HEK293T (cell line): Measurements from ENCODE around the gene CIDEA.

ENCODE experiments used
- CTCF ChIA-PET: fragments of 350-600 bp; formaldehyde crosslinking; extraction: SDS; loops from one replicate; lab custom pipeline; 2021; ENCODE audit warnings: antibody characterized with exemption, inconsistent platforms; lab: Yijun Ruan, JAX
- POLR2A ChIA-PET: fragments of 350-600 bp; formaldehyde crosslinking; extraction: SDS; loops from one replicate; lab custom pipeline; 2020; ENCODE audit warnings: antibody characterized with exemption, inconsistent platforms; lab: Yijun Ruan, JAX
- DNase-seq: peaks from one replicate; pipeline ENCODE4 v3.0.0; 2012; ENCODE audit warnings: mixed read lengths; ENCODE audit errors: extremely low spot score
- ARNT ChIP-seq: fragments of 450-650 bp; IDR thresholded peaks from 2 replicates; pipeline ENCODE4 v1.6.1; 2017; ENCODE audit warnings: mild to moderate bottlenecking
- BHLHE40 ChIP-seq: fragments of 450-650 bp; IDR thresholded peaks from 2 replicates; pipeline ENCODE4 v1.6.1; 2016; ENCODE audit warnings: mild to moderate bottlenecking, moderate library complexity, borderline replicate concordance
- CTBP1 ChIP-seq: fragments of 450-650 bp; IDR thresholded peaks from 2 replicates; pipeline ENCODE4 v1.6.1; 2016; ENCODE audit warnings: borderline replicate concordance
- ELF4 ChIP-seq: fragments of 450-650 bp; IDR thresholded peaks from 2 replicates; pipeline ENCODE4 v1.6.1; 2017; ENCODE audit warnings: antibody characterized with exemption
- FOXA1 ChIP-seq: fragments of 450-650 bp; IDR thresholded peaks from 2 replicates; pipeline ENCODE4 v1.6.1; 2016; ENCODE audit warnings: mild to moderate bottlenecking
- FOXK2 ChIP-seq: fragments of 450-650 bp; IDR thresholded peaks from 2 replicates; pipeline ENCODE4 v1.6.1; 2016; ENCODE audit warnings: mild to moderate bottlenecking
- FOXM1 ChIP-seq: fragments of 450-650 bp; IDR thresholded peaks from 2 replicates; pipeline ENCODE4 v1.6.1; 2017; ENCODE audit warnings: mild to moderate bottlenecking, borderline replicate concordance
- HDGF ChIP-seq: fragments of 450-650 bp; IDR thresholded peaks from 2 replicates; pipeline ENCODE4 v1.6.1; 2017; ENCODE audit warnings: antibody characterized with exemption, borderline replicate concordance
- L3MBTL2 ChIP-seq: fragments of 450-650 bp; conservative IDR thresholded peaks from 2 replicates; pipeline ENCODE4 v1.6.1; 2016; ENCODE audit warnings: mild to moderate bottlenecking
- LEF1 ChIP-seq: fragments of 450-650 bp; IDR thresholded peaks from 2 replicates; pipeline ENCODE4 v1.6.1; 2017; ENCODE audit warnings: mild to moderate bottlenecking, borderline replicate concordance
- NFRKB ChIP-seq: fragments of 450-650 bp; IDR thresholded peaks from 2 replicates; pipeline ENCODE4 v1.6.1; 2016; ENCODE audit warnings: mild to moderate bottlenecking, moderate library complexity
- SP1 ChIP-seq: fragments of 450-650 bp; IDR thresholded peaks from 2 replicates; pipeline ENCODE4 v1.6.1; 2017
- SUZ12 ChIP-seq: fragments of 450-650 bp; IDR thresholded peaks from 2 replicates; pipeline ENCODE4 v1.6.1; 2016; ENCODE audit warnings: mild to moderate bottlenecking
- TARDBP ChIP-seq: fragments of 450-650 bp; IDR thresholded peaks from 2 replicates; pipeline ENCODE4 v1.6.1; 2016
- ZNF384 ChIP-seq: fragments of 450-650 bp; IDR thresholded peaks from 2 replicates; pipeline ENCODE4 v1.6.1; 2016
- TF ChIP-seq, protein P1 (sequence below): fragments of 450-650 bp; IDR thresholded peaks from 2 replicates; pipeline ENCODE4 v1.6.1; 2016

Gene CIDEA

GRCh38 chr18:12318857-12319256, 64.7 kb downstream of the CIDEA start:
- ChIA-PET POLR2A (interaction anchor here (1.0 to 2.1 kb wide), 2 partner anchors 11 to 40 kb away, joined by 3 to 9 read pairs; partner anchors contain the start of gene TUBB6), CTCF (interaction anchor here (5.4 kb wide), 1 partner anchor 9 kb away, joined by 24 read pairs; no protein-coding TSS in a partner anchor)
- DNase-seq, result no peak
- no peak for TF ChIP-seq CTBP1

DNA sequence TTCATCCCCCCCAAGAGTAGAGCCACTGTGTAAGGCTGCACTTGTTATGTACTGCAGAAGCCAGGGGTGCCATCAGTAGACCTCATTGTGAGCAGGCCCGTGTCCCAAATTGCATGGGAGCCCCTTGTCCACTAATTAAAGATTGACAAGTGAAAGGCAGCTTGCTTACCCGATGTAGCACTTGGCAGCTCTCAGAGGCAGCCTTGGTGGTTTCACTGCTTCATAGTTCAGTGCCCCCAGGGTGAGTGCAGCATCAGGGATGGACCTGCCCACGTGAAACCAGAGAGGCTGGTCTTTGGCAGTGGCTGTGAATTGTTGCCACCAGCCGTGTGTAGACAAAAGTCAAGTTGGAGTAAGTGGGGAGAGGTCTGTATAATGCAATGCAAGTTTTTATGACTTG, 67.2 kb downstream of the CIDEA start:
- POLR2A ChIA-PET, result interaction anchor here (1.1 kb wide), 1 partner anchor 55 kb away, joined by 3 read pairs; no protein-coding TSS in a partner anchor
- TF ChIP-seq TARDBP, result no peak
- TF ChIP-seq, protein P1, sequence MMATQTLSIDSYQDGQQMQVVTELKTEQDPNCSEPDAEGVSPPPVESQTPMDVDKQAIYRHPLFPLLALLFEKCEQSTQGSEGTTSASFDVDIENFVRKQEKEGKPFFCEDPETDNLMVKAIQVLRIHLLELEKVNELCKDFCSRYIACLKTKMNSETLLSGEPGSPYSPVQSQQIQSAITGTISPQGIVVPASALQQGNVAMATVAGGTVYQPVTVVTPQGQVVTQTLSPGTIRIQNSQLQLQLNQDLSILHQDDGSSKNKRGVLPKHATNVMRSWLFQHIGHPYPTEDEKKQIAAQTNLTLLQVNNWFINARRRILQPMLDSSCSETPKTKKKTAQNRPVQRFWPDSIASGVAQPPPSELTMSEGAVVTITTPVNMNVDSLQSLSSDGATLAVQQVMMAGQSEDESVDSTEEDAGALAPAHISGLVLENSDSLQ, result no peak
- no peak for TF ChIP-seq SUZ12
- no peak for TF ChIP-seq FOXA1
- no peak for TF ChIP-seq CTBP1
- no peak for TF ChIP-seq ARNT
- no peak for TF ChIP-seq LEF1
- TF ChIP-seq SP1, result no peak
- no peak for TF ChIP-seq FOXK2
- no peak for TF ChIP-seq BHLHE40
- TF ChIP-seq ZNF384, result no peak
- no peak for TF ChIP-seq HDGF
- TF ChIP-seq L3MBTL2, result no peak
- no peak for TF ChIP-seq NFRKB
- TF ChIP-seq ELF4, result no peak
- no peak for TF ChIP-seq FOXM1
- CTCF ChIA-PET, result no interaction called here
- DNase-seq, result no peak

DNA sequence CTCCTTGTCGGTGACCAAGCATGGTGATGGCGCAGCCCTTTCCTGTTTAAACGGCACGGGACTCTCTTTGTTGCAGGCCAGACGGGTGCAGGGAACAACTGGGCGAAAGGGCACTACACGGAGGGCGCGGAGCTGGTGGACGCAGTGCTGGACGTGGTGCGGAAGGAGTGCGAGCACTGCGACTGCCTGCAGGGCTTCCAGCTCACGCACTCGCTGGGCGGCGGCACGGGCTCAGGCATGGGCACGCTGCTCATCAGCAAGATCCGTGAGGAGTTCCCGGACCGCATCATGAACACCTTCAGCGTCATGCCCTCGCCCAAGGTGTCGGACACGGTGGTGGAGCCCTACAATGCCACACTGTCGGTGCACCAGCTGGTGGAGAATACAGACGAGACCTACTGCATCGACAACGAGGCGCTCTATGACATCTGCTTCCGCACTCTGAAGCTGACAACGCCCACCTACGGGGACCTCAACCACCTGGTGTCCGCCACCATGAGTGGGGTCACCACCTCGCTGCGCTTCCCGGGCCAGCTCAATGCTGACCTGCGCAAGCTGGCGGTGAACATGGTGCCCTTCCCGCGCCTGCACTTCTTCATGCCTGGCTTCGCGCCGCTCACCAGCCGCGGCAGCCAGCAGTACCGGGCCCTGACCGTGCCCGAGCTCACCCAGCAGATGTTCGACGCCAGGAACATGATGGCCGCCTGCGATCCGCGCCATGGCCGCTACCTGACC, 71.0 kb downstream of the CIDEA start:
- CTCF ChIA-PET, result no interaction called here
- DNase-seq, result no peak
- TF ChIP-seq FOXM1 (no peak), SUZ12 (no peak), HDGF (no peak), FOXK2 (no peak), ELF4 (no peak), BHLHE40 (no peak), SP1 (no peak), FOXA1 (no peak), LEF1 (no peak)
- TF ChIP-seq, protein P1, result no peak
- POLR2A ChIA-PET, result interaction anchor here (1.5 kb wide), 1 partner anchor 52 kb away, joined by 3 read pairs; the partner anchor contains the start of gene AFG3L2

DNA sequence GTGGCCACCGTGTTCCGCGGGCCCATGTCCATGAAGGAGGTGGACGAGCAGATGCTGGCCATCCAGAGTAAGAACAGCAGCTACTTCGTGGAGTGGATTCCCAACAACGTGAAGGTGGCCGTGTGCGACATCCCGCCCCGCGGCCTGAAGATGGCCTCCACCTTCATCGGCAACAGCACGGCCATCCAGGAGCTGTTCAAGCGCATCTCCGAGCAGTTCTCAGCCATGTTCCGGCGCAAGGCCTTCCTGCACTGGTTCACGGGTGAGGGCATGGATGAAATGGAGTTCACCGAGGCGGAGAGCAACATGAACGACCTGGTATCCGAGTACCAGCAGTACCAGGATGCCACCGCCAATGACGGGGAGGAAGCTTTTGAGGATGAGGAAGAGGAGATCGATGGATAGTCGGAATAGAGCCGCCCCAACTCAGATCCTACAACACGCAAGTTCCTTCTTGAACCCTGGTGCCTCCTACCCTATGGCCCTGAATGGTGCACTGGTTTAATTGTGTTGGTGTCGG, 71.6 kb downstream of the CIDEA start:
- CTCF ChIA-PET, result no interaction called here
- POLR2A ChIA-PET, result no interaction called here
- no peak for DNase-seq
- TF ChIP-seq CTBP1, result no peak
- no peak for TF ChIP-seq FOXK2
- no peak for TF ChIP-seq NFRKB
- TF ChIP-seq SUZ12, result no peak
- no peak for TF ChIP-seq FOXM1
- no peak for TF ChIP-seq ZNF384
- no peak for TF ChIP-seq ELF4
- TF ChIP-seq FOXA1, result no peak
- no peak for TF ChIP-seq TARDBP
- TF ChIP-seq HDGF, result no peak
- no peak for TF ChIP-seq LEF1
- no peak for TF ChIP-seq BHLHE40
- TF ChIP-seq ARNT, result no peak
- TF ChIP-seq SP1, result no peak
- TF ChIP-seq, protein P1, result no peak
- TF ChIP-seq L3MBTL2, result no peak

DNA sequence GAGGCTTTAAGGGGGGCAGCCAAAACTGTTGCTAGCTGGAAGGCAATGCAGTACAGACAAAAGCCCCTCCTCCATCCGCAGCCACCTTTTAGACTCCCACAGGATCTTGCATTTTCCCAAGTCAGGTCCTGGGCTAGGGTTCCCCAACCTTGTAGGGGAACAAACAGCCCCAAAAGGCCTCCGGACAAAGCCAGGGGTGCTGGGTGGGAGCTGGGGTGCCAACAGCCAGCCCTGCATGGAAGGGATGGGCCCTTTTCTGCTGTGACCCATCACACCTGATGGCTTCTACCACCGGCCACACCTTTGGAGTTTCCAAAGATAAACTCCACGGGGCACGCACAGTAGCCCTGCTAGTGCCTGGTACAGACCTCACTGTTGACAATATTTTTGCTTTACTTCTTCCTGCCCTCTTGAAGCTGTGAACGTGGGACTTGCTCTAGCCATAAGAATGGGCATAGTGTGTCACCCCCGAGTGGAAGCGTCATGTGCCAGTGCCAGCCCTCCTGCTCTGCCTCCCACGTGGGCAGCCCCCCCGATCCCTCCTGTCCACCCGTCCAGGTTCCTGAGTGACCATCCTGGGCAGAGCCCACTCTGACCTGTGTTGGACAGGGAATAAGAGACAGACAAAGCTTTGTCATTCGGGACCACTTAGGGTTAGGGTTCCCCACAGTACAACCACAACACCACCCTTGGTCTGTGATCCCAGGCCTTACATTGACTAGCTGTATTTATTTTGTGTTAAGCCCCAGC, 72.7 kb downstream of the CIDEA start:
- POLR2A ChIA-PET, result no interaction called here
- CTCF ChIA-PET, result interaction anchor here (1.0 to 2.4 kb wide), 2 partner anchors 10 to 186 kb away, joined by 4 to 24 read pairs; no protein-coding TSS in a partner anchor
- TF ChIP-seq CTBP1, result no peak
- DNase-seq, result no peak
